PC-3 (cell line): Measurements from ENCODE around the gene BSDC1.

Source experiments
- CTCF ChIP-seq: fragments of 300-600 bp; sonication (generic); conservative IDR thresholded peaks from 2 replicates; pipeline ENCODE4 v1.5.1; 2017; ENCODE audit warnings: antibody characterized with exemption, low read depth, mild to moderate bottlenecking, low read length
- EZH2 ChIP-seq: fragments of 300-600 bp; sonication (generic); IDR thresholded peaks from one replicate; pipeline ENCODE4 v1.6.1; 2017; ENCODE audit warnings: antibody characterized with exemption, mild to moderate bottlenecking, low read length; ENCODE audit not compliant: unreplicated experiment
- EZH2phosphoT487 ChIP-seq: fragments of 300-600 bp; sonication (generic); IDR thresholded peaks from 2 replicates; pipeline ENCODE4 v1.6.1; 2018; ENCODE audit warnings: mild to moderate bottlenecking, antibody characterized with exemption, low read length, borderline replicate concordance

GRCh38 chr1:32364836-32365235 lies 29.4 kb downstream of the BSDC1 start:
- TF ChIP-seq CTCF, result no peak
- no peak for TF ChIP-seq EZH2
- no peak for TF ChIP-seq EZH2phosphoT487
